Smooth muscle cell (in vitro differentiated cells): ENCODE data around the gene DCC. TPM values are rescaled to one million over a fixed set of nuclear protein-coding genes. Genes with fewer than 3 reads are reported as not detected.

Source experiments
- DNase-seq: peaks from one replicate; lab custom pipeline; 2025; ENCODE audit not compliant: unreplicated experiment; lab: John Stamatoyannopoulos, UW
- H2AFZ ChIP-seq: fragments of 200-600 bp; sonication (generic); 2 replicates; pipeline ENCODE4 v1.6.0; 2016; ENCODE audit warnings: antibody characterized with exemption, low read depth, mild to moderate bottlenecking
- H3F3A ChIP-seq: fragments of 200-600 bp; sonication (generic); 2 replicates; pipeline ENCODE4 v1.6.0; 2017; ENCODE audit warnings: antibody characterized with exemption, low read depth
- H3K27ac ChIP-seq: fragments of 200-600 bp; sonication (generic); 2 replicates; pipeline ENCODE4 v1.5.1; 2016; ENCODE audit warnings: low read depth, mild to moderate bottlenecking
- H3K27me3 ChIP-seq: fragments of 200-600 bp; sonication (generic); 2 replicates; pipeline ENCODE4 v1.6.1; 2016; ENCODE audit warnings: low read depth, mild to moderate bottlenecking
- H3K36me3 ChIP-seq: fragments of 200-600 bp; sonication (generic); 2 replicates; pipeline ENCODE4 v1.5.1; 2016; ENCODE audit warnings: low read depth
- H3K4me1 ChIP-seq: fragments of 200-600 bp; sonication (generic); 2 replicates; pipeline ENCODE4 v1.5.1; 2016; ENCODE audit warnings: low read depth
- H3K4me2 ChIP-seq: fragments of 200-600 bp; sonication (generic); 2 replicates; pipeline ENCODE4 v1.6.0; 2016; ENCODE audit warnings: mild to moderate bottlenecking
- H3K4me3 ChIP-seq: fragments of 200-600 bp; sonication (generic); 2 replicates; pipeline ENCODE4 v1.5.1; 2016; ENCODE audit warnings: mild to moderate bottlenecking
- H3K79me2 ChIP-seq: fragments of 200-600 bp; sonication (generic); 2 replicates; pipeline ENCODE4 v1.6.0; 2016; ENCODE audit warnings: low read depth, mild to moderate bottlenecking
- H3K9ac ChIP-seq: fragments of 200-600 bp; sonication (generic); 2 replicates; pipeline ENCODE4 v1.6.0; 2016; ENCODE audit warnings: low read depth
- H3K9me3 ChIP-seq: fragments of 200-600 bp; sonication (generic); replicated peaks from 2 replicates; pipeline ENCODE4 v1.5.1; 2016; ENCODE audit warnings: low read depth
- H4K20me1 ChIP-seq: fragments of 200-600 bp; sonication (generic); 2 replicates; pipeline ENCODE4 v1.6.0; 2016; ENCODE audit warnings: low read depth
- CTCF ChIP-seq: fragments of 200-600 bp; sonication (generic); IDR thresholded peaks from 2 replicates; pipeline ENCODE4 v1.5.1; 2017; ENCODE audit warnings: borderline replicate concordance, mild to moderate bottlenecking, antibody characterized with exemption; ENCODE audit not compliant: insufficient read depth, poor library complexity, severe bottlenecking
- WGBS: methylation state at CpG from one replicate; pipeline ENCODE4 v1.1.7; 2016; ENCODE audit warnings: low lambda C conversion rate; 5-methylcytosine and 5-hydroxymethylcytosine counted together
- polyA plus RNA-seq: library from polyadenylated mRNA; unstranded; fragments of >200 nt; fragmentation: Nextera tagmentation; extraction: Ambion mirVana; gene quantifications from 2 replicates; pipeline ENCODE4 v1.2.1, GENCODE V29; 2016
- total RNA-seq: library from RNA; depleted of rRNA; stranded (reverse); fragments of >200 nt; gene quantifications from 2 replicates; pipeline ENCODE4 v1.2.3, GENCODE V29; 2014

The DCC gene
- total and polyA plus RNA-seq, 2 experiments from 2014 or later, result not detected

GRCh38 chr18:52452427-52452826, 112.4 kb downstream of the DCC start:
- no peak overlapping the region for H2AFZ ChIP-seq
- H3F3A ChIP-seq, result no peaks in the 10 kb centered on the region
- no peak overlapping the region for H3K9ac ChIP-seq
- TF ChIP-seq CTCF, result no peak
- H3K4me3 ChIP-seq, result no peak overlapping the region
- no peak overlapping the region for H3K4me2 ChIP-seq
- no peaks in the 10 kb centered on the region for H4K20me1 ChIP-seq
- no peak for DNase-seq
- no peaks in the 10 kb centered on the region for H3K36me3 ChIP-seq
- H3K27me3 ChIP-seq, result peaks cover 36% of the 10 kb centered on the region
- H3K27ac ChIP-seq, result no peak overlapping the region
- 91% methylated on average over 4 of the region's 4 CpGs for WGBS
- H3K4me1 ChIP-seq, result no peaks in the 10 kb centered on the region
- no peaks in the 10 kb centered on the region for H3K79me2 ChIP-seq
- no peaks in the 10 kb centered on the region for H3K9me3 ChIP-seq

- WGBS, result 96% methylated on average over 1 of the region's 1 CpG
Observed at GRCh38 chr18:52459890-52460289, 119.9 kb downstream of the DCC start.

DNA sequence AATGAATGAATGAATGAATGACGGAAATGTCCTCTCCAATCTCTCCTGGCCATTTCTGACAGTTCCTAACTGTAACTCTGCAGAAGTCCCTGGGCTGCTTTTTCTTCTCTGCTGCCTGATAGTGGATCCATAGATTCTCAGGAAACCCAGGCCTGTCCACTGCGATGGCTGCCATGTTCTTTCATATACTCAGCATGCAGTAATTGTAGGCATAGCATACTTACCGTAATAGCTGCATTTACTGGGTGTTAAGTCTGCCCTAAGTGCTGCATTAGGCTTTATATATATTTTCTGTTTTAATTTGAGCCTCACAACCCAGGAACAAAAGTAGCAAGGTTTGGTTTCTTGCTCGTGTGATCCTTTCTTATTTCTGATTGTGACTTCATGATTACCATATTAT, 122.9 kb downstream of the DCC start:
- DNase-seq, result no peak
- no peaks in the 10 kb centered on the region for H3K36me3 ChIP-seq
- no peak overlapping the region for H3K27ac ChIP-seq
- H3K4me1 ChIP-seq, result no peaks in the 10 kb centered on the region
- no peaks in the 10 kb centered on the region for H3F3A ChIP-seq
- H3K4me3 ChIP-seq, result no peak overlapping the region
- TF ChIP-seq CTCF, result no peak
- H4K20me1 ChIP-seq, result no peaks in the 10 kb centered on the region
- no peaks in the 10 kb centered on the region for H3K79me2 ChIP-seq
- peaks cover 37% of the 10 kb centered on the region for H3K27me3 ChIP-seq
- no peak overlapping the region for H2AFZ ChIP-seq
- 87% methylated on average over 4 of the region's 4 CpGs for WGBS
- H3K9ac ChIP-seq, result no peak overlapping the region
- H3K4me2 ChIP-seq, result no peak overlapping the region
- H3K9me3 ChIP-seq, result no peaks in the 10 kb centered on the region

More at GRCh38 chr18:52459890-52460289, 119.9 kb downstream of the DCC start:
- no peak for DNase-seq
- H3F3A ChIP-seq, result no peaks in the 10 kb centered on the region
- TF ChIP-seq CTCF, result no peak
- H3K27ac ChIP-seq, result no peak overlapping the region
- peaks cover 38% of the 10 kb centered on the region for H3K27me3 ChIP-seq
- H4K20me1 ChIP-seq, result no peaks in the 10 kb centered on the region
- H3K4me3 ChIP-seq, result no peak overlapping the region
- no peak overlapping the region for H3K9ac ChIP-seq
- H3K9me3 ChIP-seq, result no peaks in the 10 kb centered on the region
- H3K4me2 ChIP-seq, result no peak overlapping the region
- no peaks in the 10 kb centered on the region for H3K79me2 ChIP-seq
- H3K4me1 ChIP-seq, result no peaks in the 10 kb centered on the region
- H2AFZ ChIP-seq, result no peak overlapping the region
- H3K36me3 ChIP-seq, result no peaks in the 10 kb centered on the region

DNA sequence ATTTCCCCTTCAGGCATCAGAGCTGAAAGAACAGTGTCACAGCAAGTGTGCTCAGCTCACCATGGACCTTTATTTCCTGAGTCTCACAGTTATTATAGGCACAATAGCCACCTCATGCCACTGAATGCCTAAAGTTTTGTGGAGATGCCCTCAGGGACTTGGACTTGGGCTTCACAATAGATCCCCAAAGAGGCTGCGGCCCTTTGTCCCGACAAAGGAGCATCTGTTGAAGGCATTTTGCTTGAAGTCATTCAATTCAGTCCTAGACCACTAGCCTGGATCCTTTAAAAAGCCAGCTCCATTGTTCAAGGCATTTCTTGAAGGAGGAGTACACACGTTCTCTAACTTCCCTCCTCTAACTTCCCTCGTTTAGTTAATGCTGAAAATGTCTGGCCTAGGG, 125.4 kb downstream of the DCC start:
- no peaks in the 10 kb centered on the region for H4K20me1 ChIP-seq
- peaks cover 34% of the 10 kb centered on the region for H3K27me3 ChIP-seq
- no peak overlapping the region for H3K4me3 ChIP-seq
- H3K36me3 ChIP-seq, result no peaks in the 10 kb centered on the region
- 72% methylated on average over 4 of the region's 4 CpGs for WGBS
- no peak overlapping the region for H3K27ac ChIP-seq
- H3K79me2 ChIP-seq, result no peaks in the 10 kb centered on the region
- no peak for DNase-seq
- no peak overlapping the region for H3K4me2 ChIP-seq
- no peaks in the 10 kb centered on the region for H3K4me1 ChIP-seq
- no peak overlapping the region for H2AFZ ChIP-seq
- no peaks in the 10 kb centered on the region for H3F3A ChIP-seq
- H3K9me3 ChIP-seq, result no peaks in the 10 kb centered on the region
- no peak overlapping the region for H3K9ac ChIP-seq
- no peak for TF ChIP-seq CTCF
